ENCODE measurements around the gene TSGA10IP. TPM values are rescaled to one million over a fixed set of nuclear protein-coding genes. Genes with fewer than 3 reads are reported as not detected.

Gene TSGA10IP
- total RNA-seq, 3 donors from 2014 or later, result 0.19 TPM; not detected in 2

- no peak overlapping the region for H3K4me3 ChIP-seq
- TF ChIP-seq CTCF (IDR thresholded peaks at IDR 0.05), result no peak
- no peaks in the 10 kb centered on the region for H3K4me1 ChIP-seq (ENCODE audit: low read depth)
- H3K36me3 ChIP-seq (ENCODE audit: low read depth), result peaks cover 7% of the 10 kb centered on the region
- intact Hi-C loops (cut with DNase I, micrococcal nuclease), result loop anchor here (10.0 kb wide), 1 partner anchor 96 kb away; the partner anchor contains the start of gene FIBP (in 2 of the 2)
- ATAC-seq (no peak), DNase-seq (no peak)
- H3K9me3 ChIP-seq, result no peaks in the 10 kb centered on the region
These were observed 35.9 kb downstream of the TSGA10IP start for GRCh38 chr11:65981101-65981740.

- ATAC-seq (peak; percentile 21), DNase-seq (no peak)
- Histone ChIP-seq H3K36me3 (ENCODE audit: low read depth) (peaks cover 7% of the 10 kb centered on the region), H3K4me1 (ENCODE audit: low read depth) (no peaks in the 10 kb centered on the region), H3K4me3 (no peak overlapping the region), H3K9me3 (no peaks in the 10 kb centered on the region)
- intact Hi-C loops (cut with DNase I, micrococcal nuclease), result loop anchor here (10.0 kb wide), 1 partner anchor 97 kb away; the partner anchor contains the start of gene FIBP (in 2 of the 2)
- TF ChIP-seq CTCF (IDR thresholded peaks at IDR 0.05), result no peak
These were observed 36.9 kb downstream of the TSGA10IP start for GRCh38 chr11:65981972-65982823.

- DNase-seq (no peak), ATAC-seq (no peak)
- H3K36me3 ChIP-seq (ENCODE audit: low read depth), result no peaks in the 10 kb centered on the region
- intact Hi-C loops (cut with DNase I, micrococcal nuclease), result loop anchor here (10.0 kb wide), 1 partner anchor 98 kb away; the partner anchor contains the start of gene FIBP (in 2 of the 2)
- no peaks in the 10 kb centered on the region for H3K4me1 ChIP-seq (ENCODE audit: low read depth)
- no peaks in the 10 kb centered on the region for H3K9me3 ChIP-seq
- no peak for TF ChIP-seq CTCF (IDR thresholded peaks at IDR 0.05)
- no peak overlapping the region for H3K4me3 ChIP-seq
These were observed 37.7 kb downstream of the TSGA10IP start for GRCh38 chr11:65982824-65983588.

GRCh38 chr11:65983589-65983987, 38.3 kb downstream of the TSGA10IP start:
- no peak for ATAC-seq
- no peak overlapping the region for H3K4me3 ChIP-seq
- H3K36me3 ChIP-seq (ENCODE audit: low read depth), result no peaks in the 10 kb centered on the region
- DNase-seq, result no peak
- TF ChIP-seq CTCF (IDR thresholded peaks at IDR 0.05), result no peak
- no peaks in the 10 kb centered on the region for H3K4me1 ChIP-seq (ENCODE audit: low read depth)
- H3K9me3 ChIP-seq, result no peaks in the 10 kb centered on the region
- intact Hi-C loops (cut with DNase I, micrococcal nuclease), result loop anchor here (10.0 kb wide), 1 partner anchor 99 kb away; the partner anchor contains the start of gene FIBP (in 2 of the 2)

- TF ChIP-seq CTCF (IDR thresholded peaks at IDR 0.05), result no peak
- Histone ChIP-seq H3K9me3 (no peaks in the 10 kb centered on the region), H3K36me3 (ENCODE audit: low read depth) (no peaks in the 10 kb centered on the region), H3K4me3 (no peak overlapping the region), H3K4me1 (ENCODE audit: low read depth) (peaks cover 3% of the 10 kb centered on the region)
- DNase-seq (peak in 1 of 3 donors; percentile 42), ATAC-seq (no peak)
- intact Hi-C loops (cut with DNase I, micrococcal nuclease), result loop anchor here (10.0 kb wide), 1 partner anchor 103 kb away; the partner anchor contains the start of gene FIBP (in 2 of the 2)
These were observed 42.1 kb downstream of the TSGA10IP start for GRCh38 chr11:65987336-65987735.

Data from mucosa of descending colon (tissue), 3 donors.